GM21825 (cell line): ENCODE data around the gene SLC16A8.
"Not testable (repeated sequence)": the region's sequence is repeated elsewhere in the genome, so short reads cannot be mapped to it uniquely, and the experiment has no call there.

Experiments used
- ATAC-seq: cut with Tn5 transposase; IDR thresholded peaks from one replicate; pipeline ENCODE4 v1.9.1; 2021; ENCODE audit warnings: mild to moderate bottlenecking, moderate library complexity; ENCODE audit not compliant: unreplicated experiment

The SLC16A8 gene

GRCh38 chr22:38049812-38050619, 34.0 kb downstream of the SLC16A8 start:
- no peak for ATAC-seq

GRCh38 chr22:38046070-38046748, 37.8 kb downstream of the SLC16A8 start:
- ATAC-seq = no peak

GRCh38 chr22:38043151-38044039, 40.6 kb downstream of the SLC16A8 start:
- no peak for ATAC-seq

- ATAC-seq = no peak
Measured at GRCh38 chr22:38042488-38042790, 41.5 kb downstream of the SLC16A8 start.

DNA sequence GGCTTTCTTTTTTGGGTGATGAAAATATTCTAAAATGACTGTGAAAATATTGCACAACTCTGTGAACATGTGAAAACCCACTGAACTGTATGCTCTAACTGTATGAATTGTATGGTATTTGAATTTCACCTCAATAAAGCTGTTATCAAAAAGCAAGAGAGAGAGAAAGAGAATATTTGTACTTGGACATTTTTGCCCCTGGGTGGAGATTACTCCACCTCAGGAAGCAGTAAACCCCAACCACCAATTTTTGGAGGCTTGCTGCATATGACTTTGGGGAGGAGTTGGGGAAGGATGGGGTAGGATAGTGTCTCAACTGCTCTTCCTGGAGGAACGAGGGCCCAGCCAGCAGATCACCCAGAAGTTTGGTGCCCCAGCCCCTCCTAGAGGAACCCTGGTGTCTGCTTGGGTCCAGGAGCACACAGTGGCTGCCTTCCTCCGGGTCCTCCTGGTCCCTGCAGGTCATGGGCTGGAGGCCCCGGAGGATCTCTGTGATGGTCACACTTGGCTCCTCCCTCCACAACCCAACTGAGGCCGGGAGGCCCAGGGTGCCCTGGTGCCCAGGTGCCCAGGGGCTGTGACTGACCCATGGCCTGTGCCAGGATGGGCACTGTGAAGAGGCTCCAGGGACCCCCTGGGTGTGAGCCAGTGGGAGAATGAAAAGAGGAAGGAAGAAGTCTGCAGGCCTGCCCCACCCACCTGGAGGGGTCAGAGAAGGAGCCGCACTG, 42.1 kb downstream of the SLC16A8 start:
- ATAC-seq = no peak

GRCh38 chr22:38040953-38041759, 42.8 kb downstream of the SLC16A8 start:
- ATAC-seq = no peak

GRCh38 chr22:38038890-38039812, 44.8 kb downstream of the SLC16A8 start:
- ATAC-seq = no peak

- ATAC-seq = no peak
Measured at GRCh38 chr22:38038426-38038825, 45.6 kb downstream of the SLC16A8 start.

- not testable (repeated sequence) for ATAC-seq
Measured at GRCh38 chr22:38037367-38038150, 46.4 kb downstream of the SLC16A8 start.

DNA sequence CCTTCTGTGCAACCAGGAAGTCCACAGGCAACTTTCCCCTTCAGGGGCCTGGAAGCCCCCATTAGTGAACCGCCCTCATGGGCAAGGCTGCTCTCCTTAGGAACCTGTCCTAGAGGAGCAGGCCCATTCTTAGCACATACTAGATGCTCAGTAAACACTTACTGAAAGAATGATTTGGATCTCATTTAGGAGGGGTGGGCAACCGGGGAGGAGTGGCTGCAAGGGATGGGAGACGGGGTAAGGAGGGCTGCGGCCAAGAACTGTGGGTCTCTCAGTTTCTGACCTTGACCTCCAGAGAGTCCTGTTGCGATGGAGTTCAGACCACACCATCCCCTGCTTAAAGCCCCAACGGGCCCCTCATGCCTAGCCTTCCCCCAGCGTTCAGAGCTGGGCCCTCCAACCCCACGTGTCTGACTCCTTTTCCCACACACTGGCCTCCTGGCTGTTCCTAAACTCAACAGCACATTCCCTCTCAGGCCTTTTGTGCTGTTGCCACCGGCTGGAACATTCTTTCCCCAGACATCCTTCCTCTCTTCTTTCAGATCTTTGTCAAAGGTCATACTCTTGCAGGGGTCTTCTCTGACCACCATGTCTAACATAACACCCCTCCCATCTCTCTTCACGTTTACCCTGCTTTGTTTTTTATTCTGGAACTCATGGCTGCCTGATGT, 47.5 kb downstream of the SLC16A8 start:
- no peak for ATAC-seq

DNA sequence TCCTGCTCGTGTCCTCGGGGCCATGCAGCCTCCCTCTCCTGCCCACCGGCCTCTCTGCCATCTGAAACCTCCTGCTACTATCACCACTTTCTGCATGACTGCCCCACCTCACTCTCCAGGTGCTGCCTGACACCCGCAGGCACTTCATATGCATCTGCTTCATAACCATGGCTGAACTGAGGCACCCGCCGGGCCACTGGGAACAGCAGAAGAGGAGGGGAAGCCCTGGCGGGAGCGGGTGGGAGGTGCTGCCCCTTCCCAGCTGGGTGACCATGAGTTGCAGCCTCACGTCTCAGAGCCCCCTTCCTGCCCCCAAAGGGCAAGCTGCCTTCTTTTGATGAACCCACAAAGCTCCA, 48.5 kb downstream of the SLC16A8 start:
- ATAC-seq = no peak

DNA sequence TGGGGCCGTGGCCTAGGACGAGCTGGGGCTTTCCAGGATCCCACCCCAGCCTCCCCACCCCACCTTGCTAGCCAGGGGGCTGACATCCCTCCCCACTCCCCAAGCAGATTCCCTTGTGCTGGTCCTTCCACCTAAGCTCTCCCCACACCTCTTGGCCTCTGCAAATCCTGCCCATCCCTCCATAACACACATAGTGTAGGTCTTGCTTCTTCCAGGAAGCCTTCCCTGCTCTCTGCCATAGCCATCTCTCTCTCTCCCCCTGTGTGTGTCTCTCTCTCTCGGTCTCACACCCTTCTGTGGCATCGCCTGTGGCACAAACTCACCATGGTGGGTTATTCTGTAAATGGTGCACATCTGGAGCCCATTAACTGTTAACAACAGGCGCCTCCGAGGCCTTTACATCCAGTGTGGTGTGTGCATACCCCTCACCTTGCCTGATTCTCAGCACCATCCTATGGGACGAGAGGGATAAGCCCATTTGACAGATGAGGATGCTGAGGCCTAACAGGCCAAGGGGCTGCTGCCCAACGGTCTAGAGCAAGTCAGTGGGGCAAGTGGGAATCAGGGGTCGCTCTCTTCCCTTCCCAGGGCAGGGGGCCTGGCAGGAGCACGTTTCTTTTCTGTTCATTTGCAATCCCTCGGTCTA, 49.0 kb downstream of the SLC16A8 start:
- no peak for ATAC-seq

- no peak for ATAC-seq
Measured at GRCh38 chr22:38034278-38034882, 49.6 kb downstream of the SLC16A8 start.

GRCh38 chr22:38033522-38034277, 50.3 kb downstream of the SLC16A8 start:
- ATAC-seq = no peak

GRCh38 chr22:38032681-38033521, 51.1 kb downstream of the SLC16A8 start:
- ATAC-seq = no peak
